ENCODE results near the gene PSTPIP2. TPM values are rescaled to one million over a fixed set of nuclear protein-coding genes. Genes with fewer than 3 reads are reported as not detected.

PSTPIP2 gene
- total and polyA plus RNA-seq, 9 of the 15 experiments (the other 6 are each of a cell fraction or from before 2014, with no cell fraction given): 14.0 to 45.7 (median 27.1) TPM

DNA sequence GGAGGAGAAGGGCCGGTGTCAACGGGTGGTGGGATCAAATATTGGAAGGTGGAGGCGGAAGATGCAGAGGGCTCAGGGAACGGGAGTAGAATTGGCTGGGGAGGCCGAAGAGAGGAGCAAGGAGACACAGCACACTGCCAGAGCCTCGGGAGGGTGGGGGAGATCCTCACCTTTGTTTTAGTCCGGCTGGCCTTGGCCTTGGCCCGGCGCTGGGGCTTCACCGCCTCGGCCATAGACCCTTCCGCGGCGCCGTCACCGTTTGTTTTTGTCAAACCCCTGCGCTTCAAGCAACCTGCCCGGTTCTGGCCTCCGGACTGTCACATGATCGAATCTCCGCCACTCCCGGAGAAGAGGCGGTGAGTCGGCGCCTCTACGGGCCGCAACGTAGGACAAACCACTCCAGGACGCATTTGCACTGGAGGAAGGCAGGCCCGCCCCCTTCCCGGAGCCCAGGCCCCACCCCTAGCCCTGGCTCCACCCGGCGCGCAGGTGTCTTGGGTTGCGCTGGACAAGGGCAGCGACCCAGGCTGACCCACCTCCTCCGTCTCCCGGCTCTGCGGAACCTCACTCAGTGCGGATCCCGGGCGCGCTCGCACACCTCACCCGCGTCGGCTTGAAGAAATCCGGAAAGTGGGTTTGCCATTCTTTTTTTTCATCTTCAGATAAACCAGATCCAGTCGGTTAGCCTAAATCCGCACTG, 104.9 kb downstream of the PSTPIP2 start, which contains the start of gene EPG5 (continued):
- TF ChIP-seq TOE1 (IDR thresholded peaks at IDR 0.05; ENCODE audit: borderline replicate concordance) (peak; percentile 98), TOE1 (CRISPR knock-in tag; IDR thresholded peaks at IDR 0.05; ENCODE audit: borderline replicate concordance, low read depth) (no peak), CREM (IDR thresholded peaks at IDR 0.05; ENCODE audit: low read depth) (peak; percentile 76), FOXK2 (conservative IDR thresholded peaks at IDR 0.05 in 1 of 2, IDR thresholded peaks at IDR 0.05 in 1 of 2; ENCODE audit: low read depth in 2 of 2) (peak; percentile 39 to 40; a peak in 2 of 4 replicates), XRCC4 (IDR thresholded peaks at IDR 0.05; ENCODE audit: extremely low read depth, insufficient read depth, insufficient read length) (no peak), ZNF263 (CRISPR knock-in tag; IDR thresholded peaks at IDR 0.05; ENCODE audit: borderline replicate concordance) (0 out of 2 replicates have a peak, but pooled peaks have one; percentile 15), MAZ (CRISPR knock-in tag; conservative IDR thresholded peaks at IDR 0.05 in 1 of 2, IDR thresholded peaks at IDR 0.05 in 1 of 2) (0 out of 4 replicates have a peak, but pooled peaks of 1 of the 2 experiments have one; percentile 23), RREB1 (CRISPR knock-in tag; IDR thresholded peaks at IDR 0.05) (no peak), HNRNPH1 (optimal IDR thresholded peaks at IDR 0.05; ENCODE audit: low read depth, low read length) (no peak), CHAMP1 (IDR thresholded peaks at IDR 0.05) (no peak), RBM39 (optimal IDR thresholded peaks at IDR 0.05; ENCODE audit: low read depth, low read length) (no peak), KAT7 (CRISPR knock-in tag; IDR thresholded peaks at IDR 0.05; ENCODE audit: borderline replicate concordance) (no peak), PKNOX1 (IDR thresholded peaks at IDR 0.05) (0 out of 2 replicates have a peak, but pooled peaks have one; percentile 26), RUNX1 (IDR thresholded peaks at IDR 0.05; ENCODE audit: low read depth) (no peak), HNRNPK (IDR thresholded peaks at IDR 0.05; ENCODE audit: low read depth, low read length, poor library complexity, severe bottlenecking) (no peak)
- TF ChIP-seq, protein P1, sequence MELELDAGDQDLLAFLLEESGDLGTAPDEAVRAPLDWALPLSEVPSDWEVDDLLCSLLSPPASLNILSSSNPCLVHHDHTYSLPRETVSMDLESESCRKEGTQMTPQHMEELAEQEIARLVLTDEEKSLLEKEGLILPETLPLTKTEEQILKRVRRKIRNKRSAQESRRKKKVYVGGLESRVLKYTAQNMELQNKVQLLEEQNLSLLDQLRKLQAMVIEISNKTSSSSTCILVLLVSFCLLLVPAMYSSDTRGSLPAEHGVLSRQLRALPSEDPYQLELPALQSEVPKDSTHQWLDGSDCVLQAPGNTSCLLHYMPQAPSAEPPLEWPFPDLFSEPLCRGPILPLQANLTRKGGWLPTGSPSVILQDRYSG (tag; conservative IDR thresholded peaks at IDR 0.05; ENCODE audit: low read depth): no peak
